ENCODE results near the gene CALB2.
"Not testable (repeated sequence)": the region's sequence is repeated elsewhere in the genome, so short reads cannot be mapped to it uniquely, and the experiment has no call there.

CALB2 gene

GRCh38 chr16:71358464-71358998, at the start of gene CALB2:
Gene CALB2 (plus strand): TSS chr16:71358723. CDS start chr16:71358793, 70 bp downstream.
- DNase-seq (ENCODE audit: low read depth in 3 of 3): peak; percentile 9 to 58 (median 38)

- no peak for DNase-seq (ENCODE audit: low read depth in 3 of 3)
Measured at GRCh38 chr16:71311553-71312158, 46.9 kb upstream of the CALB2 start.

GRCh38 chr16:71313591-71313990, 44.9 kb upstream of the CALB2 start:
- not testable (repeated sequence) for DNase-seq (ENCODE audit: low read depth in 3 of 3)

GRCh38 chr16:71315269-71315668, 43.3 kb upstream of the CALB2 start:
- no peak for DNase-seq (ENCODE audit: low read depth in 3 of 3)

- DNase-seq (ENCODE audit: low read depth in 3 of 3): no peak
Measured at GRCh38 chr16:71319999-71320398, 38.5 kb upstream of the CALB2 start.

GRCh38 chr16:71327720-71328119, 30.8 kb upstream of the CALB2 start:
- no peak for DNase-seq (ENCODE audit: low read depth in 3 of 3)

GRCh38 chr16:71328151-71328550, 30.4 kb upstream of the CALB2 start:
- DNase-seq (ENCODE audit: low read depth in 3 of 3): no peak

GRCh38 chr16:71337631-71338030, 20.9 kb upstream of the CALB2 start:
- DNase-seq (ENCODE audit: low read depth in 3 of 3): no peak

GRCh38 chr16:71338193-71338592, 20.3 kb upstream of the CALB2 start:
- DNase-seq (ENCODE audit: low read depth in 3 of 3): no peak

- no peak for DNase-seq (ENCODE audit: low read depth in 3 of 3)
Measured at GRCh38 chr16:71338632-71339031, 19.9 kb upstream of the CALB2 start.

- DNase-seq (ENCODE audit: low read depth in 3 of 3): no peak
Measured at GRCh38 chr16:71339236-71340171, 19.0 kb upstream of the CALB2 start.

GRCh38 chr16:71340406-71340805, 18.1 kb upstream of the CALB2 start:
- DNase-seq (ENCODE audit: low read depth in 3 of 3): no peak

- no peak for DNase-seq (ENCODE audit: low read depth in 3 of 3)
Measured at GRCh38 chr16:71341881-71342280, 16.6 kb upstream of the CALB2 start.

GRCh38 chr16:71343078-71343477, 15.4 kb upstream of the CALB2 start:
- no peak for DNase-seq (ENCODE audit: low read depth in 3 of 3)

- no peak for DNase-seq (ENCODE audit: low read depth in 3 of 3)
Measured at GRCh38 chr16:71344315-71344905, 14.1 kb upstream of the CALB2 start.

GRCh38 chr16:71345031-71345430, 13.5 kb upstream of the CALB2 start:
- no peak for DNase-seq (ENCODE audit: low read depth in 3 of 3)

- DNase-seq (ENCODE audit: low read depth in 3 of 3): no peak
Measured at GRCh38 chr16:71347146-71347545, 11.4 kb upstream of the CALB2 start.

- no peak for DNase-seq (ENCODE audit: low read depth in 3 of 3)
Measured at GRCh38 chr16:71348262-71349085, 10.0 kb upstream of the CALB2 start.

- DNase-seq (ENCODE audit: low read depth in 3 of 3): no peak
Measured at GRCh38 chr16:71350821-71351557, 7.5 kb upstream of the CALB2 start.

GRCh38 chr16:71351558-71351901, 7.0 kb upstream of the CALB2 start:
- no peak for DNase-seq (ENCODE audit: low read depth in 3 of 3)

GRCh38 chr16:71352466-71352865, 6.1 kb upstream of the CALB2 start:
- DNase-seq (ENCODE audit: low read depth in 3 of 3): no peak

All from stimulated activated CD4-positive, alpha-beta T cell treated with anti-CD3 and anti-CD28 coated beads, TNF-alpha, amount 100 ng/mL, for 4 hours (primary cell).